Measurements from ENCODE around the gene PAQR5.

- TF ChIP-seq TAF1 (IDR thresholded peaks at IDR 0.05; ENCODE audit: low read depth), result no peak
- TF ChIP-seq, protein P1, sequence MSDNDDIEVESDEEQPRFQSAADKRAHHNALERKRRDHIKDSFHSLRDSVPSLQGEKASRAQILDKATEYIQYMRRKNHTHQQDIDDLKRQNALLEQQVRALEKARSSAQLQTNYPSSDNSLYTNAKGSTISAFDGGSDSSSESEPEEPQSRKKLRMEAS (IDR thresholded peaks at IDR 0.05), result no peak
- no peak for TF ChIP-seq EP300 (IDR thresholded peaks at IDR 0.05; ENCODE audit: borderline replicate concordance)
- no peak for TF ChIP-seq CREB1 (IDR thresholded peaks at IDR 0.05; ENCODE audit: low read depth)
- TF ChIP-seq ZBTB7A (IDR thresholded peaks at IDR 0.05; ENCODE audit: low read depth), result no peak
- no peak for TF ChIP-seq NFIC (IDR thresholded peaks at IDR 0.05)
- no peak for TF ChIP-seq TEAD4 (IDR thresholded peaks at IDR 0.05)
- no peak for TF ChIP-seq RAD21 (IDR thresholded peaks at IDR 0.05; ENCODE audit: low read depth)
- no peak for TF ChIP-seq YY1 (IDR thresholded peaks at IDR 0.05; ENCODE audit: low read depth)
- no peak for TF ChIP-seq CEBPB (IDR thresholded peaks at IDR 0.05)
- TF ChIP-seq USF1 (IDR thresholded peaks at IDR 0.05), result no peak
Measured at GRCh38 chr15:69384626-69385598, 86.2 kb downstream of the PAQR5 start.
